GM19328 (cell line): ENCODE results near the gene KCNJ16.
"Not testable (repeated sequence)": the region's sequence is repeated elsewhere in the genome, so short reads cannot be mapped to it uniquely, and the experiment has no call there.

Source experiments
- ATAC-seq: cut with Tn5 transposase; IDR thresholded peaks from one replicate; pipeline ENCODE4 v1.9.1; 2021; ENCODE audit warnings: mild to moderate bottlenecking, moderate library complexity; ENCODE audit not compliant: unreplicated experiment

The KCNJ16 gene

GRCh38 chr17:70074956-70075355 lies at the start of gene KCNJ16:
KCNJ16 (plus strand) TSS chr17:70075225; CDS start chr17:70132088, 56,863 bp downstream.
- no peak for ATAC-seq

DNA sequence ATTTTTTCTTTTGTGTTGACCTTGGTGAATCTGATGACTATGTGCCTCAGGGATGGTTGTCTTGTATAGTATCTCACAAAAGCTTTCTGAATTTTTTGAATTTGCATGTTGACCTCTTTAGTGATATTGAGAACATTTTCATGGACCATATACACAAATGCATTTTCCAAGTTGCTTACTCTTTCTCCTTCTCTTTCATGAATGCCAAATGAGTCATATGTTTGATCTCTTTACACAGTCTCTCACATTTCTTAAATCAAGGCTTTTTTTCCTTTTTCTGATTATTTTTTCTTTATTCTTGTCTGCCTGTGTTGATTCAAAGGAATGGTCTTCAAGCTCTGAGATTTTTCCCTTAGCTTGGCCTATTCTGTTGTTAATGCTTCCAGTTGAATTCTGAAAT lies 46.6 kb upstream of the KCNJ16 start:
- ATAC-seq, result no peak

DNA sequence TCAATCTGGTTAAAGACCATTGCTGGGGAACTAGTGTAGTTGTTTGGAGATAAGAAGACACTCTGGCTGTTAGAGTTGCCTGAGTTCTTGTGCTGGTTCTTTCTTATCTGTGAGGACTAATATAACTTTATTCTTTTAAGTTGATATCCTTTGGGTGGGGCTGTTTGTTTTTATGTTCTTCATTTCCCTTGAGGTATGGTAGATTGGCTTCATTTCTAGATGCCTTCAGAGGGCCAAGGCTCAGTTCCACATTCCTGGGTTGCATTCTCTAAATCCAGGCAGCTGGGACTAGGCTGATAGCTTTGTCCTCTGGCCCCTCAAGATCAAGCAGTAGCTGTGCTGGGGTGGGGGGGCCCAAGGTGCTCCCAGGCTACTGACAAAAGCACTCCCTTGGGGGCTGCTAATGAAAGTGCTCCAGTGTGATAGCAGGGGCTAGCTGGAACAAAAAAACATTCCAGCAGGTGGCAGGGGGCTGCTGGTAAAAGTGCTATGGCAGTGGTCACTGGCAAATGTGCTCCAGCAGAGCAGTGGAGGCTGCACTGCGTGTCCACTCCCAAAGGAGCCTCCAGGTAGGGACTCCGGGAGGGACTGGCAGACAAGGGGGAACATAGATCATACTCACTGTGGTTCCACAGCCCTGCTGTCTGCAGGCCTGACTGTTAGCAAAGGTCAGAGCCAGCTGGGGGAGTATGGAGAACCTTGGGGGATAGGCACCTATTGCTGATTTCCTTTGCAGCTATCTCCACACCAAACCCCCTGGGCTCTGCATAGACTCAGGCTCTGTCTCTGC lies 45.9 kb upstream of the KCNJ16 start:
- no peak for ATAC-seq

DNA sequence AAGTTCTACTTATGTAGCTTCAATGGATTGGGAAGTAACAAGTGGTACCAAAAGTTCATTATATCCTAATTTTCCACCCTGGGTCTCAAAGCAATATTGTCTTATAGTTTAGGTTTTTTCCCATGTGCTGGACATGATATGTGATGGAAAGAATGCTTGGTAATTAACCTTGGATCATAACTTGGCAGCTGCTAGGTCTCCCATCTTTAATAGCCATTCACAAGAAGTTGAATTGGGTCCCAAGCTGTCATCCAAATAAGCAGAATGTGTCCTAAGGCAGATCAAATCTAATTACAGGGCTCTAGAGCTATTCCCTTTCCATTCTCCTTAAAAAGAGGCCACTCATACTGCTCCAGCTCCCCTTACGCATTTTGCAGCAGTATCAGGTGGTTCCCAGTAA lies 44.7 kb upstream of the KCNJ16 start:
- ATAC-seq, result no peak

DNA sequence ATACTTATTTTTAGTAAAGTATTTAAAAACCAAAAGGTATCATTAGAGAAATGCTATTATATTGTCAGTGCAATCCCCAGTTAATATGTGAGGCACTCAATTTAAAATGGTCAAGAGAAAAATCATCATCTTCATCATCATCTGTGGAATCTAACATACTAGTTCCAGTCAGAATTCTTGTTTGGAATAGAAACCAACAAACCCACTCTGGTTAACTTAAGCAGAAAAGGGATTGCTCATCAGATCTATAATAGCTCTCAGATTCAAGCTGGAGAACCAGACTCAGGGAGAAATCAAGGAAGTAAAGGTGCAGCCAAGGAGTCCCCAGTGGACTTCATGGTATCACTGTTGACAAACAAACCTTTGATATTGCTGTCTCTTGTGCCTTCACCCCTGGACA lies 43.7 kb upstream of the KCNJ16 start:
- ATAC-seq, result no peak

GRCh38 chr17:70033165-70033564 lies 41.9 kb upstream of the KCNJ16 start:
- no peak for ATAC-seq

DNA sequence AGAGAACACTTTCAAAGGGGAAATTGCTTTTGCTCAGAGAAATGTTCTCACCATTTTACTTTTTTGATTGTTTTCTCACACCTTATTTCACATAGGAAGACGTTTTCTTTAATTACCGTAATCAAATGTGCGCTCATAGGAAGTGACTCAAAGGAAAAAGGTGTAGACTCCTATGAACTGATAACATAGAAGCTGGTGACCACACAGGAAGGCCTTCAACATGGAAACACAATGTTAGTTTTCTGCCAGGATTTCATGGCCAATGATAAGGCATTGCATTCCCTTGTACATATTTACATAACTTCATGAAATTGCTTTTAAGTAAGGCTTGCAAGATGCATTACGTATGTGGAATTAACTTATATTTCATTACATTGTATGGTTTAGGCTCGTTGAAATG lies 40.9 kb upstream of the KCNJ16 start:
- no peak for ATAC-seq

GRCh38 chr17:70037498-70037897 lies 37.5 kb upstream of the KCNJ16 start:
- ATAC-seq, result no peak

DNA sequence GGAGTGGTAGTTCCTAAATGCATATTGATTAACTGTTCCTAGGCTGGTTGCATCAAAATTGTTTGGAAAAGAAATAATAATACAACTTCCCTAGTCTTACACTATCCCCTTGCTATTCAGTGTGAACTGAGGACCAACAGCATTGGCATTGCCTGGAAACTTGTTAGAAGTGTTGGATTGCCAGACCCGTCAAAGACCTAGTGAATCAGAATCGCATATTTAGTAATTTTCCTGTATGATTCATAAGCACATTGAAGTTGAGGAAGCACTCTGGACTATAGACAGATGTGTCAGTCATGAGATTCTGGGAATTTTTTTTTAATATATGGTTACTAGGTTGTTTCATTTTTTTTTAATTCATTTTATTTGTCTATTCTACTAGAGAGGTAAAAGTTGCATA lies 34.7 kb upstream of the KCNJ16 start:
- no peak for ATAC-seq

- ATAC-seq, result no peak
Observed at GRCh38 chr17:70041061-70041460, 34.0 kb upstream of the KCNJ16 start.

- ATAC-seq, result no peak
Observed at GRCh38 chr17:70041540-70041939, 33.5 kb upstream of the KCNJ16 start.

GRCh38 chr17:70045780-70046179 lies 29.2 kb upstream of the KCNJ16 start:
- ATAC-seq, result not testable (repeated sequence)

DNA sequence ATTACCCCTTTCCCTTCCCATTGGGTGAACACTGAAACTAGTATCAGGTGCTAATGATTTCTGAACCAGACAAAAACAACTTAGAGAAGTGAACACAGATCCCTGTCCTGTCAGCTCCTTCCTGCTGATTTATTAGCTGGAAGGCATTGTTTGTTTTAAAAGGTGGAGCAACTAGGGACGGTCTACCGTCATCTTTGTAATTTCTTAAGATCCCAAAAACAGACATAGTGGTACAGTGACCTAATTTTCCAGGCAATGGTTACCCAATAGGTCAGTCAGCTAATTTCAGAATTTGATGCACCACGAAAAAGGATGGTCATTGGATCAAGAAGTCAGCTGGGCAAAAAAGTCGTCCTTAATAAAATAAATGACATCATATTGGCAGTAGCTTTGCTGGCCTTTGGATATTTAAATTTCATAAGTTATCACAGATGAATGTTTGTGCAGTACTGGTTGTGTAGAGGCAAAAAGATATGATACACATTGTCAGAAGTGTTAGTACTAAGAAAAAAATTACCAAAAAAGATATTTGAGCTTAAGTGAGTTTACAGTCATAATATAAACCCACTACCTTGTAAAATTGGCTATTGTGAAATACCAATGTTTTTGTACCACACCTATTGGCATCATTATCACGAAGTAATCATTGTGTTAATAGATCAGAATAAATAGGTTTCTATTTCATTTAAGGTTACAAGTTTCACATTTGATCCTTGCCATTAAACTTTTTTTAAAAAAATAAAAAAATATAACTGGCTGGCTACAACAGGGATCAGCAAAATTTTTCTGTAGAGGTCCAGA lies 27.2 kb upstream of the KCNJ16 start:
- no peak for ATAC-seq

GRCh38 chr17:70049801-70050591 lies 25.0 kb upstream of the KCNJ16 start:
- no peak for ATAC-seq

DNA sequence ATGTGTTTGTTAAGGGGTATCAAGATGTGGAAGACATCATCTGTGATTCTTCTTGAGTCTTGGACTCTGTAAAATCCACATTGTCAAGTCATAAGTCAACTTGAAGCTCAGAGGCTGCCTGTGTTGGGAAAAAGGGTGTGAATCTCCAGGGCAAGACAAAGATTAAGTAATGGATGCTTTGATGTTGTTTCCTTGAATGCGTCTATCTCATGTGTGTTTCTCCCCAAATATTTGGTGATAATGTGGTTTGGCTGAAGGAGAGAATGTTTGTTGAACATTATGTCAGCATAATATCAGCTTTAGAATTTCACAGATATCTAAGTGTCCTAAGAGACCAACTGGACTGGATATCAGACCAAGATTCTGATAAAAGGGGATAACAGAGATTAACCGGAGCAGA lies 24.1 kb upstream of the KCNJ16 start:
- ATAC-seq, result no peak

DNA sequence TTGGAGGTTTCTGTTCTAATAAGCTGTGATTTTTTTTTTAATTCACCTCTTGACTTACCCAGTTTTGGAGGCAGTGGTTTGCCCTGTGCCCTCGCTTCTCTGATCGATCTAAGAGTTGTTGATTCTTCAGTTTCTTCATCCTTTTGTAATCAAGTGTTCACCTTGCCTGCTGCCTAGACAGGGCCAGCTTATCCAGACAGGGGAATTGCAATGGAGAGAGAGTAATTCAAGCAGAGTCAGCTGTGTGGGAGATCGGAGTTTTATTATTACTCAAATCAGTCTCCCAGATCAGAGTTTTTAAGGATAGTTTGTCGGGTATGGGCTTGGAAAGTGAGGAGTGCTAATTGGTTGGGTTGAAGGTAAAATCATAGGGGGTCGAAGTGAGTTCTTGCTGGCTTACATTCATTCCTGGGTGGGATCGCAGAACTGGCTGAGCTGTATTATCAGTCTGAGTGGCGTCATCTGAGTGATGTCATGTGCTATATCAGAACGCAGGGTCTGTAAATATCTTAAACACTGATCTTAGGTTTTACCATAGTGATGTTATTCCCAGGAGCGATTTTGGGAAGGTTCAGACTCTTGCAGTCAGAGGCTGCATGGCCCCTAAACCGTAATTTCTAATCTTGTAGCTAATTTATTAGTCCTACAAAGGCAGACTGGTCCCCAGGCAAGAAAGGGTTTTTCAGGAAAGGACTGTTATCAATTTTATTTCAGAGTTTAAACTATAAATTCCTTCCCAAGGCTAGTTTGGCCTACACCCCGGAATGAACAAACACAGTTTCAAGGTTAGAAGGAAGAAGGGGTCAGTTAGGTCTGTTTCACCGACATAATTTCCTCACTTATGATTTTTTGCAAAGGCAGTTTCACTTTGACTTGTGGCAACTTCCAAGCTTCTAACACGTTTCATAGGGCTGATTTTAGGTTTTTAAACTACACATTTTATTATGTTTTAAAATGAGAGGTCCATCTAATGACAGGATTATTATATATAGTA lies 21.5 kb upstream of the KCNJ16 start:
- ATAC-seq, result no peak

DNA sequence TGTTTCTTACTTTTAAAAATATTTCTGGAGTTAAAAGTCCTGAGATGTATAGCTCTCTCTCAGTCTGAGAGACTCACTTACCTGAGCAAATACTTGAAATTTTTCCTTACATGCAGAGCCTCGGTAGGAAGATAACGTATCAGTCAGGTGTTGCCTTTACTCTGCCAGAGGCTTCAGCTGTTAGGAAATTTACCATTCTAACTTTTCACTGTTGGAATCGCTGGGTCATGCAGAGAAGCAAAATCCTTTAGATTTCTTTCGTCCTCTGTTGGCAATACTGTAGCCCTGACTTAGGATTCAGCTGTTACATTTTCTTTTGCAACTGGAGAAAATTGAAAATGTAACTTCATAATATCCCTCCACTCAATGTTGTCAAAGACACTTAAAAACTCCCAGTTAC lies 20.0 kb upstream of the KCNJ16 start:
- no peak for ATAC-seq

DNA sequence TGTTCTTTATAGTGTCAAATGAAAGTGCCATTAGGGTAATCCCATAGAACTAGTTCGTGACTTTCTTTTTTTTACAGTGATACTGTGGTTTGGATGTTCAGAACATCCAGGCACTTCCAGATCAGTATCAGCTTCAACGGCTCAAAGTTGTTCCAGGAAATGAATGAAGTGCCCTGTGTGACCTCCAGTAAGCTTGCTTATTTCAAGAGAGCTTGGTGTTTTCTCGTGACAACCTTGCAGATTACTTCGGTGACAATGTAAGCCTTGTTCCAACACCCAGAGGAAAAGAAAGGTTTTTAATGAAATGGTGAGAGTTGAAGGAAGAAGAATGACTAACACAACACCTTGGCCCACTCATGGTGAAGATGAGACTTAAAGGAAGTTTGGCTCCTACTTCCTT lies 16.0 kb upstream of the KCNJ16 start:
- no peak for ATAC-seq

DNA sequence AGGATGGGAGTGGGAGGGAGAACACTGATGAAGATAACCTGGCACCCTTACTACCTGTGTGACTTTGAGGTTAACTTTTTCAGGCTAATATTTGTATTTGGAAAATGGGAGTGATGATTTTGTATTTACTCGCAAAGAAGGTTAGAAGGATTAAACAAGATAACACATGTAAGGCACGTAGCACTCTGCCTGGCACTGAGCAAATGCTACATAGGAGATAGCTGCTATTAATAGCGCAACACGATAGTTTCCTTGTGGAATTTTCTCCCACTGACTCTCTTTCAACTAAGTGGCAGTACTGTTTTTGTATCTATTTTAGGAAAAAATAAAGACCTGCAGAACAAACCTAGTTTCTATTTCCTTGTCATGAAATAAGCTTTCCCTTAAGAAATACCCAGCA lies 15.4 kb upstream of the KCNJ16 start:
- no peak for ATAC-seq

DNA sequence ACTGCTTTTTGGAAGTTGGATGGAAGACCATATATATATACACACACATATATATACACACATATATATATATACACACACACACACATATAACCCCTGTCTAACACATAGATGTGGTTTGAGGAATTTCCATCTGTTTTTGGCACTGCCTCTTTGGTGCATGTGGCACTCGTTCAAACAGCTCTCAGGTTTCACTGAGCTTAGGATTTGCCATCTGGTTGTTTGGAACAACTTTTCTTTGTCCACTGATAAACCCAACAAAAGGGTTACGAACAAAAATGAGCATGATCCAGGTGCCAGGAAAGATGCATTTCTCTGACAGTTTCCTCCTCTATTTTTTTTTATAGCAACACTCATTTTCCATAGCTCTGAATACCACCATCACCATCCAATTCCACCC lies 14.6 kb upstream of the KCNJ16 start:
- ATAC-seq, result no peak
